Neural cell (in vitro differentiated cells): ENCODE measurements around the gene AP5B1. TPM values are rescaled to one million over a fixed set of nuclear protein-coding genes. Genes with fewer than 3 reads are reported as not detected.

ENCODE experiments used
- H2AFZ ChIP-seq: fragments of 200-600, 300-800 bp; sonication (generic), shearing (Covaris generic); 2 replicates; pipeline ENCODE4 v1.6.0; 2014; ENCODE audit warnings: low read depth, mild to moderate bottlenecking, antibody characterized with exemption, low read length, moderate library complexity
- H3F3A ChIP-seq: fragments of 200-600 bp; shearing (Covaris generic); 2 replicates; pipeline ENCODE4 v1.6.1; 2016; ENCODE audit warnings: mild to moderate bottlenecking, moderate library complexity, mixed read lengths, antibody characterized with exemption, low read length; ENCODE audit not compliant: insufficient read depth, poor library complexity, severe bottlenecking
- H3K27ac ChIP-seq: fragments of 200-600, 300-800 bp; sonication (generic), shearing (Covaris generic); 2 replicates; pipeline ENCODE4 v1.5.1; 2014; ENCODE audit warnings: mild to moderate bottlenecking, low read length, moderate library complexity
- H3K27me3 ChIP-seq: fragments of 300-800, 200-600 bp; sonication (generic), shearing (Covaris generic); 2 replicates; pipeline ENCODE4 v1.6.0; 2014; ENCODE audit warnings: mild to moderate bottlenecking, low read depth, low read length, moderate library complexity; ENCODE audit not compliant: insufficient read depth
- H3K36me3 ChIP-seq: fragments of 300-800, 200-600 bp; sonication (generic), shearing (Covaris generic); 2 replicates; pipeline ENCODE4 v1.5.1; 2014; ENCODE audit warnings: mild to moderate bottlenecking, antibody characterized with exemption, low read length, moderate library complexity; ENCODE audit not compliant: insufficient read depth
- H3K4me2 ChIP-seq: fragments of 300-800, 200-600 bp; sonication (generic), shearing (Covaris generic); 2 replicates; pipeline ENCODE4 v1.6.0; 2014; ENCODE audit warnings: mild to moderate bottlenecking, low read length
- H3K4me3 ChIP-seq: fragments of 300-800, 200-600 bp; sonication (generic), shearing (Covaris generic); 2 replicates; pipeline ENCODE4 v1.5.1; 2014; ENCODE audit warnings: mild to moderate bottlenecking, low read length, moderate library complexity
- H3K79me2 ChIP-seq: fragments of 200-600 bp; shearing (Covaris generic); replicated peaks from 2 replicates; pipeline ENCODE4 v1.6.0; 2014; ENCODE audit warnings: mild to moderate bottlenecking, low read length, moderate library complexity; ENCODE audit not compliant: insufficient read depth
- H3K9ac ChIP-seq: fragments of 300-800, 200-600 bp; sonication (generic), shearing (Covaris generic); 2 replicates; pipeline ENCODE4 v1.6.1; 2016; ENCODE audit warnings: mild to moderate bottlenecking, low read length, mixed read lengths
- H3K9me2 ChIP-seq: fragments of 200-600 bp; shearing (Covaris generic); 2 replicates; pipeline ENCODE4 v1.6.1; 2016; ENCODE audit warnings: mild to moderate bottlenecking, low read length, mixed read lengths; ENCODE audit not compliant: insufficient read depth
- H3K9me3 ChIP-seq: fragments of 200-600, 300-800 bp; sonication (generic), shearing (Covaris generic); 2 replicates; pipeline ENCODE4 v1.6.1; 2016; ENCODE audit warnings: mild to moderate bottlenecking, mixed run types, low read length, moderate library complexity, mixed read lengths
- H4K20me1 ChIP-seq: fragments of 200-600 bp; shearing (Covaris generic); 2 replicates; pipeline ENCODE4 v1.6.1; 2016; ENCODE audit warnings: mild to moderate bottlenecking, mixed run types; ENCODE audit not compliant: insufficient read depth
- CTCF ChIP-seq: fragments of 450-650 bp; IDR thresholded peaks from 2 replicates; pipeline ENCODE4 v1.5.1; 2014; ENCODE audit warnings: antibody characterized with exemption, mild to moderate bottlenecking, moderate library complexity; ENCODE audit not compliant: poor library complexity, severe bottlenecking
- EP300 ChIP-seq: fragments of 450-650 bp; conservative IDR thresholded peaks from 2 replicates; pipeline ENCODE4 v1.6.1; 2014; ENCODE audit warnings: antibody characterized with exemption, mild to moderate bottlenecking, moderate library complexity; ENCODE audit not compliant: poor library complexity, severe bottlenecking
- EZH2 ChIP-seq: fragments of 200-600, 300-800 bp; shearing (Covaris generic), sonication (generic); IDR thresholded peaks from 2 replicates; pipeline ENCODE4 v1.6.1; 2014; ENCODE audit warnings: antibody characterized with exemption, low read length, borderline replicate concordance, mild to moderate bottlenecking; ENCODE audit not compliant: insufficient read depth, poor library complexity, severe bottlenecking
- MXI1 ChIP-seq: fragments of 450-650 bp; conservative IDR thresholded peaks from 2 replicates; pipeline ENCODE4 v1.6.1; 2014; ENCODE audit warnings: antibody characterized with exemption, mild to moderate bottlenecking; ENCODE audit not compliant: poor library complexity, severe bottlenecking
- POLR2AphosphoS5 ChIP-seq: IDR thresholded peaks from 2 replicates; pipeline ENCODE4 v1.6.1; 2012
- RAD21 ChIP-seq: fragments of 450-650 bp; conservative IDR thresholded peaks from 2 replicates; pipeline ENCODE4 v1.6.1; 2014; ENCODE audit warnings: antibody characterized with exemption, mild to moderate bottlenecking, moderate library complexity
- SMC3 ChIP-seq: fragments of 450-650 bp; conservative IDR thresholded peaks from 2 replicates; pipeline ENCODE4 v1.6.1; 2014; ENCODE audit warnings: antibody characterized with exemption, mild to moderate bottlenecking, moderate library complexity; ENCODE audit not compliant: poor library complexity
- TAF1 ChIP-seq: IDR thresholded peaks from 2 replicates; pipeline ENCODE4 v1.6.1; 2012; ENCODE audit warnings: low read depth
- polyA minus RNA-seq: library from RNA; depleted of rRNA, polyadenylated mRNA; stranded (reverse); fragments of >200 nt; gene quantifications from 2 replicates; pipeline ENCODE4 v1.2.3, GENCODE V29; 2014
- polyA plus RNA-seq: library from polyadenylated mRNA; depleted of rRNA; stranded (reverse); fragments of >200 nt; gene quantifications from 2 replicates; pipeline ENCODE4 v1.2.3, GENCODE V29; 2014
- TF ChIP-seq, protein P1 (sequence below): IDR thresholded peaks from 2 replicates; pipeline ENCODE4 v1.6.1; 2012; ENCODE audit warnings: borderline replicate concordance

AP5B1 gene
- 0.52 and 1.3 TPM in 2 replicates for polyA plus RNA-seq
- 3.1 and 3.2 TPM in 2 replicates for polyA minus RNA-seq

GRCh38 chr11:65780770-65781151 is at the start of gene AP5B1:
TSS of gene AP5B1 (minus strand) at chr11:65780976. CDS start at chr11:65780591, 385 bp downstream.
- H3K9me3 ChIP-seq = no peaks in the 10 kb centered on the region
- H3K36me3 ChIP-seq = no peaks in the 10 kb centered on the region
- H3F3A ChIP-seq = no peaks in the 10 kb centered on the region
- H3K9ac ChIP-seq = peak within 1 kb of the TSS; percentile 34
- H3K9me2 ChIP-seq = no peaks in the 10 kb centered on the region
- H2AFZ ChIP-seq = no peak within 1 kb of the TSS
- TF ChIP-seq POLR2AphosphoS5 = no peak
- no peak for TF ChIP-seq MXI1
- TF ChIP-seq RAD21 = no peak
- TF ChIP-seq SMC3 = no peak
- H3K4me2 ChIP-seq = no peak within 1 kb of the TSS
- no peaks in the 10 kb centered on the region for H4K20me1 ChIP-seq
- H3K27me3 ChIP-seq = peaks cover 40% of the 10 kb centered on the region
- H3K27ac ChIP-seq = no peak within 1 kb of the TSS
- no peaks in the 10 kb centered on the region for H3K79me2 ChIP-seq
- H3K4me3 ChIP-seq = peak within 1 kb of the TSS; percentile 59

DNA sequence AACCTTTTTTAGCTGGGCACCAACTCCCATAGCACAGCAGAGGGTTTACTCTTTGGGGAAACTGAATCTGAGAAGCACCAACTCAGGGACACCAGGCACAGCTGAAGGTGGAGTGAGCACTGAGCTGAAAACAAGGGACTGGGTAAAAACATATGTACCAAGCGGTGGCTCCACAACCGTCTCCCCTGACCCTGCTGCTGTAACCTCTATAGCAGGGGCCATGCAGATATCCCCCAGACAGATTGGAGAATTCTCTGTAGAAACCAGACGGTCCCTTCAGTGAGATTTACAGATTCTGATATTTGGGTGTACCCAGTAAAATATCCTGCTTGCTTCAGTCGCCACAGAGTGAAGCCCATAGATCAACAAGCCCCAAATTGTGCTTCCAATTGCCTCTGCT is 48.7 kb upstream of the AP5B1 start:
- Histone ChIP-seq H3K79me2 (peaks cover 4% of the 10 kb centered on the region), H3F3A (no peaks in the 10 kb centered on the region), H3K9ac (no peak overlapping the region), H3K36me3 (no peaks in the 10 kb centered on the region), H4K20me1 (no peaks in the 10 kb centered on the region), H3K27me3 (no peaks in the 10 kb centered on the region), H3K9me3 (no peaks in the 10 kb centered on the region), H2AFZ (no peak overlapping the region), H3K4me2 (no peak overlapping the region), H3K4me3 (no peak overlapping the region), H3K27ac (no peak overlapping the region), H3K9me2 (no peaks in the 10 kb centered on the region)
- TF ChIP-seq RAD21 (no peak), EZH2 (no peak), SMC3 (no peak), TAF1 (no peak), CTCF (no peak), MXI1 (no peak), EP300 (no peak), POLR2AphosphoS5 (no peak)
- TF ChIP-seq, protein P1, sequence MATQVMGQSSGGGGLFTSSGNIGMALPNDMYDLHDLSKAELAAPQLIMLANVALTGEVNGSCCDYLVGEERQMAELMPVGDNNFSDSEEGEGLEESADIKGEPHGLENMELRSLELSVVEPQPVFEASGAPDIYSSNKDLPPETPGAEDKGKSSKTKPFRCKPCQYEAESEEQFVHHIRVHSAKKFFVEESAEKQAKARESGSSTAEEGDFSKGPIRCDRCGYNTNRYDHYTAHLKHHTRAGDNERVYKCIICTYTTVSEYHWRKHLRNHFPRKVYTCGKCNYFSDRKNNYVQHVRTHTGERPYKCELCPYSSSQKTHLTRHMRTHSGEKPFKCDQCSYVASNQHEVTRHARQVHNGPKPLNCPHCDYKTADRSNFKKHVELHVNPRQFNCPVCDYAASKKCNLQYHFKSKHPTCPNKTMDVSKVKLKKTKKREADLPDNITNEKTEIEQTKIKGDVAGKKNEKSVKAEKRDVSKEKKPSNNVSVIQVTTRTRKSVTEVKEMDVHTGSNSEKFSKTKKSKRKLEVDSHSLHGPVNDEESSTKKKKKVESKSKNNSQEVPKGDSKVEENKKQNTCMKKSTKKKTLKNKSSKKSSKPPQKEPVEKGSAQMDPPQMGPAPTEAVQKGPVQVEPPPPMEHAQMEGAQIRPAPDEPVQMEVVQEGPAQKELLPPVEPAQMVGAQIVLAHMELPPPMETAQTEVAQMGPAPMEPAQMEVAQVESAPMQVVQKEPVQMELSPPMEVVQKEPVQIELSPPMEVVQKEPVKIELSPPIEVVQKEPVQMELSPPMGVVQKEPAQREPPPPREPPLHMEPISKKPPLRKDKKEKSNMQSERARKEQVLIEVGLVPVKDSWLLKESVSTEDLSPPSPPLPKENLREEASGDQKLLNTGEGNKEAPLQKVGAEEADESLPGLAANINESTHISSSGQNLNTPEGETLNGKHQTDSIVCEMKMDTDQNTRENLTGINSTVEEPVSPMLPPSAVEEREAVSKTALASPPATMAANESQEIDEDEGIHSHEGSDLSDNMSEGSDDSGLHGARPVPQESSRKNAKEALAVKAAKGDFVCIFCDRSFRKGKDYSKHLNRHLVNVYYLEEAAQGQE = no peak
